Choroid plexus epithelial cell (primary cell): Measurements from ENCODE around the gene MYOCOS.

Source experiments
- DNase-seq: peaks from one replicate; pipeline ENCODE4 v3.0.0-alpha.2; 2010; ENCODE audit warnings: low read depth
- H3K4me3 ChIP-seq: 2 replicates; pipeline ENCODE4 v1.5.1; 2011; ENCODE audit warnings: low read depth, mild to moderate bottlenecking, control low read depth, low read length, moderate library complexity
- CTCF ChIP-seq: conservative IDR thresholded peaks from 2 replicates; pipeline ENCODE4 v1.5.1; 2011; ENCODE audit warnings: low read depth, mild to moderate bottlenecking, control low read depth, inconsistent platforms, low read length, moderate library complexity

Gene MYOCOS

GRCh38 chr1:171663036-171663853 is 41.2 kb downstream of the MYOCOS start:
- DNase-seq = no peak
- TF ChIP-seq CTCF = no peak
- no peak overlapping the region for H3K4me3 ChIP-seq

- no peak overlapping the region for H3K4me3 ChIP-seq
- no peak for DNase-seq
- TF ChIP-seq CTCF = no peak
Measured at GRCh38 chr1:171663854-171664575, 42.0 kb downstream of the MYOCOS start.

- TF ChIP-seq CTCF = no peak
- DNase-seq = no peak
- H3K4me3 ChIP-seq = no peak overlapping the region
Measured at GRCh38 chr1:171664976-171665375, 42.9 kb downstream of the MYOCOS start.

- no peak for TF ChIP-seq CTCF
- DNase-seq = no peak
- H3K4me3 ChIP-seq = no peak overlapping the region
Measured at GRCh38 chr1:171666114-171666769, 44.2 kb downstream of the MYOCOS start.

GRCh38 chr1:171668372-171668771 is 46.3 kb downstream of the MYOCOS start:
- no peak overlapping the region for H3K4me3 ChIP-seq
- DNase-seq = no peak
- no peak for TF ChIP-seq CTCF

- TF ChIP-seq CTCF = no peak
- no peak for DNase-seq
- H3K4me3 ChIP-seq = no peak overlapping the region
Measured at GRCh38 chr1:171670739-171671138, 48.7 kb downstream of the MYOCOS start.
